Stimulated activated CD8-positive, alpha-beta memory T cell treated with anti-CD3 and anti-CD28 coated beads, Interleukin-12 subunit alpha, Interleukin-12 subunit beta, amount 100 ng/mL, for 24 hours (primary cell): Measurements from ENCODE around the gene ENG.
A peak's percentile ranks its signal among the peaks of the same experiment; 100 is the strongest.

ENCODE experiments used
- DNase-seq: peaks from one replicate; pipeline ENCODE4 v3.0.0-alpha.2; 2020; ENCODE audit errors: extremely low read depth

Gene ENG

GRCh38 chr9:127814619-127815511 is 39.6 kb downstream of the ENG start:
- no peak for DNase-seq

DNA sequence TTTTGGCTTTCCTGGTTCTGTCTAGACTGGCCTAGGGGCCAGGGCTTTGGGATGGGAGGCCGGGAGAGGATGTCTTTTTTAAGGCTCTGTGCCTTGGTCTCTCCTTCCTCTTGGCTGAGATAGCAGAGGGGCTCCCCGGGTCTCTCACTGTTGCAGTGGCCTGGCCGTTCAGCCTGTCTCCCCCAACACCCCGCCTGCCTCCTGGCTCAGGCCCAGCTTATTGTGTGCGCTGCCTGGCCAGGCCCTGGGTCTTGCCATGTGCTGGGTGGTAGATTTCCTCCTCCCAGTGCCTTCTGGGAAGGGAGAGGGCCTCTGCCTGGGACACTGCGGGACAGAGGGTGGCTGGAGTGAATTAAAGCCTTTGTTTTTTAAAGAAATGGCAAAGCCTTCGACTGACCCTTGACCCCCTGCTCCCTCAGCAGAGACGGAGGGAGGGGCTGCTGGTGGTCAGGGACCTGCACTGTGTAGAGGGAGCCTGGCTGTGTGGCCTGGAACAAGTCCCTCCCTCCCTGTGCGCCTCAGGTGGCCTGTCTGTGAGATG is 40.7 kb downstream of the ENG start:
- no peak for DNase-seq

- no peak for DNase-seq
These were observed 41.4 kb downstream of the ENG start for GRCh38 chr9:127812936-127813675.

GRCh38 chr9:127812011-127812410 is 42.4 kb downstream of the ENG start:
- DNase-seq, result no peak

DNA sequence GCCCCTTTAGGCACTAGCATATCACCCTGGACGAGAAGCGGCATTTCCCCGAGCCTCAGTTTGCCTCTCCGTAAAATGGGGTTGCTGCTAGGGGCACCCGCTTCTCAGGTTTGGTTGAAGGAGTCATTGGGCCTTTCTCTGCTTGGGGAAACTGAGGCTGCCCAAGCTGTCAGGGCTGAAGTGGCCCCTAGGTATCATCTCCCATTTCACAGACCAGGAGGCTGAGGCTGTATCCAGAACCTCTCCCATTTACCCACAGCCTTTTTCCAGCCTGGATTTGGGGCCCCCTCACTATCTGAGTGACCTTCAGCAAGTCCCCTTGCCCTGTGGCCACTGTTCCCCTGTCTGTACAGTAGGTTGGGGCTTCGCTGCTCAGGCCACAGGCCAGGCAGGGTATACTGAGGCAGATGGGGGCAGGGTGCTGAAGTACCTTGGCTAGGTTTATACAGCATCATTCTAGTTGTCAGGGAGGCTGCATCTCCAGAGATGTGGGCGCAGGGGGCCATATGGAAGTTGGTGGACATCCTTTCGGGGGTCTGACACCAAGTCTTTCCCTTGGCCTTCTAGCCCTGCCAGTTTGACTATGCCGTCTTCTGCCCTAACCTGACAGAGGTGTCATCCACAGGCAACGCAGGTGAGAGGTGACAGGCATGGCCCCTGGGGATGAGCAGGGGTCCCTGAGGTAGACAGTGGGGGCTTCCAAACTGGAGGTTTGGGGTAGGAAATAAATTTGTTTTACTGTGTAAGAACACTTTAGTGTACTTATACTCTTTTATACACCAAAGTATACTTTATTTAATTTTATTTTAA is 43.9 kb downstream of the ENG start:
- DNase-seq, result no peak

DNA sequence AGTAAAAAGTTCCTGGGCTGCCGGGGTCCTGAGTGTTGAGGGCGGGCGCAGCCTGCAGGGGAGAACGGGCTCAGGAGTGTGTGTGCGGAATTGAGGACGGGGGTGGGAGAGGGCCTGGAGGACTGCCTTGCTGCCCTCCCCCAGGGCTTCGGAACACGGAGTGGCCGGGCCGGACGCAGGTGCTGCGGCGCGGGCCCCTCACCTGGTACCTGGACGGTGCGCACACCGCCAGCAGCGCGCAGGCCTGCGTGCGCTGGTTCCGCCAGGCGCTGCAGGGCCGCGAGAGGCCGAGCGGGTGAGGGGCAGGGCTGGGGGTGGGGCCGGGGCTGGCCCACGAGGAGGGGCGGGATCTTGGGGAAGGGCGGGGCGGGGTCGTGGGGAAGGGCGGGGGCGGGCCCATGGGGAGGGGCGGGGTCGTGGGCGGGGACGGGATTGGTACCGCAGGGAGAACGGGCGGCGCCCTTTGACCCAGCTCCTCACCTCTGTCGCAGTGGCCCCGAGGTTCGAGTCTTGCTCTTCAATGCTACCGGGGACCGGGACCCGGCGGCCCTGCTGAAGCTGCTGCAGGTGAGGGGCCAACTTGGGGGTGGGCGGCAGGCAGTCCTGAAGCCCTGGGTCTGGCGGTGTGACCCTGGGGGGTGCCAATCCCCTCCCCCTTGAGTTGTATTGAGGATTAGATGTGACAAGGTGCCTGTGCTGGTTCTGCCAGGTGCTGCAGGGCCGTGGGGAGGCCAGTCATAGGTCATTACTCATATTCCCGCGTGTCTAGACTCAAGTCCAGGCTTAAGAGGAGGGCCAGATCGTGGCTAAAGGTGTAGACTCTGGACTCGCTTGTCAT is 44.7 kb downstream of the ENG start:
- DNase-seq, result no peak

DNA sequence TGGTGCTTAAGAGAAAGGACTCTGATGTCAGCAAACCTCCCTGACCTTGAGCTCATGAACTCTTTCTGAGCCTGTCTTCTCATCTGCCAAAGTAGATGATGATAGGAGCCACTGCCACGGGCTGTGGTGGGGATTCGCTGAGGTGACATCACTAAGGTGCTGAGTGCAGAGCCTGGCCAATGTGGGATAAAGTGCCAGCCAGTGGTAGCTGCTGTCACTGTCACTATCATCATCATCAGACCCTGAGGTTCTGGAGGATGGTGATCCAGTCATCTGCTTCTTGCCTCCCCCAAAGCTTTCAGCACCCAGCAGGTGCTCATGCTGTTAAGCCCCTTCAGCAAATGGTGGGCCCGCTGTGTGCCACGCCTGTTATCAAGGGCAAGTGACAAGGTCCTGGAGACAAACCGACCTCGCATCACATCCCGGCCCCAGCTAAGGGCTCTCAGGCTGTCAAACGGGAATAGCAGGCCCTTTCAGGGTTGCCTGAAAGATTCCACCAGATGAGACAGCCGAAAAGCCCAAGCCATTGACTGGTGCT is 45.4 kb downstream of the ENG start:
- no peak for DNase-seq

DNA sequence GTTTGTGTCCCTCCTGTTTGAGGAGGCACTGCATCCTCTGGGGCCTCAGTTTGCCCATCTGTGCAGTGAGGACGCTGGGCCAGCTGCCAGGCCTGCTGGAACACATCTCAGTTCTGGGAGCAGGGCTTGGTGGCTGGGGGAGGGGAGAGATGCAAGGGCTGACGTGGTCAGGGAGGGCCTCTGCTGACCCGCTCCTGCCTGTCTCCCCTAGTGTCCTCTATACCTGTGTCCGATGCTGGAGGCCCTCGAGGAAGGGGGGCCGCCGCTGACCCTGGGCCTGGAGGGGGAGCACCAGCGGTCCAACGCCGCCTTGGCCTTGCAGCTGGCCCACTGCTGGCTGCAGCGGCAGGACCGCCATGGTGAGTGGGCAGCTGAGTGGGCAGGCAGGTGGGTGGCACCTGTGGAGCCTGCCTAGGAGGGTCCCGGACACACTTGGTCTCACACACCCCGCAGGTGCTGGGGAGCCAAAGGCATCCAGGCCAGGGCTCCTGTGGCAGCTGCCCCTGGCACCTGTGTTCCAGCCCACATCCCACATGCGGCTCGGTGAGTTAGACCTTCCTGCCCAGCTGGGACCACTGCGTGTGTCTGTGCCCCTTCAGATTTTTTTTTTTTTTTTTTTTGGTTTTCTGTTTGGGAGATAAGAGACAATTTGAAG is 46.0 kb downstream of the ENG start:
- DNase-seq, result no peak

DNA sequence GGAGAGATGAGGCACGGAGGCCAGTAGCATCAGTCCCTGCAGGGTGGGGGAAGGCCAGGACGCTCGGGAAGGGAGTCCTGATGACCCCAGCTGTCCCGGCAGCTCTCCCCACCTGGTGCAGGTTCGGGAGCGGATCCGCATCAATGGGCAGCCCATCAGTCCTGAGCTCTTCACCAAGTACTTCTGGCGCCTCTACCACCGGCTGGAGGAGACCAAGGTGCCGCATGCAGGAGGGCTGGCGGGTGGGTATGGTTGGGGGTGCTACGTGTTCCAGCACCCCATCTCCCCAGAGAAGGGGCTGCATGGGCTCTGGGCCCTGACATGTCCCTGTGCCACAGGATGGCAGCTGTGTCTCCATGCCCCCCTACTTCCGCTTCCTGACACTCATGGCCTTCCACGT is 47.6 kb downstream of the ENG start:
- DNase-seq, result no peak

- DNase-seq, result no peak
These were observed 48.8 kb downstream of the ENG start for GRCh38 chr9:127805620-127806019.

DNA sequence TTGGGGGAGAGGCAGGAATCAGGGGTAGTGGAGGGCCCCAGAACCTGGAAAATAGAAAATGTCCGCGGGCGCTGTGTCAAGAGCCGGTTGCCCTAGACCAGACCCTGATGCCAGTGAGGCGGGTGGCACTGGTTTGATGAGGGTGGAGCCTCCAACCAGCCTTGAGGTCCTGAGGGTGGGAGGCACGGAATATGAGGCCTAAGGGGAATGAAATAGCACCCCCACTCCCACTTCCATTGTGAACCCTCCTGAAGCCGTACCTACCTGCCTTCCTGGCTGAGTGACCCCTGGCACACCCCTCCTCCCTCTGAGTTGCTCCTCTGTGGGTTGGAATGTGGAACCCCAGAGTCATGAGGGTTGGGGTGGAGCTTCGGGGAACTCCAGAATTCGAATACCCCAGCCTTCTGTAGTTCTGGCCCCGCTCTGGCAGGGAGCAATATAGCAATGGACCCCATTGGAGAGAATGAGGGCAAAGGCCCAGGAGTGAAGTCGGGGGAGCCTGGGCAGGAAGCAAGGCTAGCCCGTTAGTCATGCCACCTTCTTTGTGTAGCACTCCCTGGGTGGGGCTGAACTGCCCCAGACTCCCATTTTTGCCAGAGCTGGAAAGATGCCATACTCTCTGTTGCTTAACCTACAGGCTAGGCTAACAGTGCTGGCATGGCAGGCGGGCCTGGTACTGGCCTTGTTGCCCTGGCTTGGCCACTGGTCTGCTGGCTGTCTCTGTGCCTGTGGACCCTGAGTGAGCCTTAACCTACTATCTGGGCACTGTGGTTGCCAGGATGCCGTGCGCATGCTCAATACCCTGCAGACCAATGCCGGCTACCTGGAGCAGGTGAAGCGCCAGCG is 50.7 kb downstream of the ENG start:
- DNase-seq, result no peak

GRCh38 chr9:127802576-127803443 is 51.6 kb downstream of the ENG start, which contains the start of gene FPGS:
TSS of gene FPGS (plus strand) at chr9:127802882. CDS start at chr9:127802925, 43 bp downstream.
- peak; percentile 71 for DNase-seq

GRCh38 chr9:127801955-127802575 is 52.4 kb downstream of the ENG start:
- DNase-seq, result no peak

DNA sequence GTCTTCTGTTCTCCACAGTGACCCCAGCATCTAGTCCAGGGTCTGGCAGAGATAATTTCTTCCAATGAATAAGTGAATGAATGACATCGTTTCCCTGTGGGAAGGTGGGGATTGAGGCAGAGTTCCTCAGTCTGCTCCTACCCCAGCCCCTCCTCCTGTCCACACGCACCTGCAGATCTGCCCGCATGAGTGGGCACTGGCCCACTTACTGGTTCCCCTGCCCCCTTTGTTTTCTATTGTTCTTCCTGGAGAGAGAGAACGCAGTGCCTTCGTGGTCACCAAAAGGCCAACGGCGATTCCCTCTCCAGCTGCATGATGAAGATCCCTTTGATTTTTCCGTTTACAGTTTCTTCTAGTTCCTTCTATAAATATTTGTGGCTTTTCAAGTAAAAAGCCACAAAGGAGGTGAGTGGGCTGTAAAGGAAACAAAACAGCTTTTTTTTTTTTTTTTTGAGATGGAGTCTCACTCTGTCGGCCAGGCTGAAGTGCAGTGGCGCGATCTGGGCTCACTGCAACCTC is 57.5 kb downstream of the ENG start:
- no peak for DNase-seq

DNA sequence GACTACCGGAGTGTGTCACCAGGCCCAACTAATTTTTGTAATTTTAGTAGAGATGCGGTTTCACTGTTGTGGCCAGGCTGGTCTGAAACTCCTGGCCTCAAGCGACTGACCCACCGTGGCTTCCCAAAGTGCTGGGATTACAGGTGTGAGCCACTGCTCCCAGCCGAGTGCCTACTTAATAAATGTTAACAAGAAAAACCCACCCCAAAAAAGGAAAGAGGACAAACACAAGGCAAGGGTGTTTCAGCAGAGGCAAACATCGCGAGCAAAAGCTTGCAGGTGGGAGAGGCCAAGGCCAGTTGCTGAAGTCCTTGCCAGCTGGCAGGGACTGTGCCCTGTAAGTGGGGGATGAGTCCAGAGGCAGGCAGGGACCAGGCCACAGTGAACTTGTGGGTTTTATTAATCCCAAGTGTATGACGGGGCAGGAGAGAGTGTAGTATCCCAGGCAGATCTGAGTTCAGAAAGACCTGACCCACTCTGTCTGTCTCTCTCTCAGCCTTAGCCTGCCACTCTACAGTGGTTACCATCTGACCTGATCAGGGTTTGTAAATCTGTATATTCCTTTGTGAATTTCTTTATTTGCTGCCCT is 58.1 kb downstream of the ENG start:
- DNase-seq, result no peak

- DNase-seq, result no peak
These were observed 60.3 kb downstream of the ENG start for GRCh38 chr9:127794001-127794791.
